Peyer's patch (tissue), 4 donors: ENCODE data around the gene ADGRL3. TPM values are rescaled to one million over a fixed set of nuclear protein-coding genes. Genes with fewer than 3 reads are reported as not detected.
"Not testable (repeated sequence)": the region's sequence is repeated elsewhere in the genome, so short reads cannot be mapped to it uniquely, and the experiment has no call there.

Source experiments
- DNase-seq, 3 donors: peaks; one replicate each; pipeline ENCODE4 v3.0.0-alpha.2; 2017 to 2019
- H3K27ac ChIP-seq, 4 donors: fragments of 200-600 bp; sonication (generic); one replicate each; pipeline ENCODE4 v1.5.1; 2016 to 2019
- H3K27me3 ChIP-seq, 2 donors: fragments of 200-600 bp; sonication (generic); one replicate each; pipeline ENCODE4 v1.5.1; 2019
- H3K36me3 ChIP-seq, 3 donors: fragments of 200-600 bp; sonication (generic); one replicate each; pipeline ENCODE4 v1.5.1; 2016 to 2019
- H3K4me1 ChIP-seq, 4 donors: fragments of 200-600 bp; sonication (generic); one replicate each; pipeline ENCODE4 v1.5.1; 2016 to 2019
- H3K4me3 ChIP-seq, 4 donors: fragments of 200-600 bp; sonication (generic); 1 replicate in 3 of 4; 2 replicates in 1 of 4; pipeline ENCODE4 v1.5.1; 2016 to 2019; ENCODE audit warnings: mild to moderate bottlenecking in 1 of 4
- H3K9me3 ChIP-seq, 4 donors: fragments of 200-600 bp; sonication (generic); one replicate each; pipeline ENCODE4 v1.5.1; 2016 to 2019; ENCODE audit warnings: mild to moderate bottlenecking in 1 of 4
- POLR2A ChIP-seq, 2 donors: fragments of 450-650 bp; IDR thresholded peaks; one replicate each; pipeline ENCODE4 v1.5.1; 2017; ENCODE audit warnings: antibody characterized with exemption in 2 of 2, mild to moderate bottlenecking in 2 of 2, moderate library complexity in 2 of 2
- total RNA-seq, 4 donors: library from RNA; depleted of rRNA; stranded (reverse); fragments of >200 nt; gene quantifications; one replicate each; pipeline ENCODE4 v1.1.0, GENCODE V29; 2016
- TF ChIP-seq, protein P1 (sequence below), 6 experiments: fragments of 450-650 bp in 4 of 6; fragments of 200-600 bp in 2 of 6; sonication (generic) in 1 of 6; IDR thresholded peaks; one replicate each; pipeline ENCODE4 v1.5.1; 2017 to 2019; ENCODE audit warnings: antibody characterized with exemption in 6 of 6, mild to moderate bottlenecking in 3 of 6, moderate library complexity in 1 of 6

The ADGRL3 gene
- total RNA-seq, 4 donors from 2014 or later = 3.7 to 39.6 (median 9.1) TPM

DNA sequence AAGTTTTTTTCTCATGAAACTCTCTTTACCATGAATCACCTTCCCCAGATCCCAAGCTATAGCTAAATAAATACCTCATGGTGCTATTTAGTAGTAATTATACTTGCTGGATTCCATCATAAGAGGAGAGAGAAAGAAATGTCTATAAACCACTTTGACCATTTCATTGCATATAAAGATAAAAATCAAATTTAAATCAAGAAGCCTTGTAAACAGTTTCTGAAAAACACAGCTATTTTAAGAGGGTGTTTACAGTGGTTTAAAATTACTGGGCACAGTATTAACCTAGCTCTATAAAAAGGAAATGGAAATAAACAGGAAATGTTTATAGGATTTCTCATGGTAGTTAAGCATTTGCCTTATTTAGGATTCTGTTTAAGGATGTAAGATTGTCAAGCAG, 637.9 kb downstream of the ADGRL3 start:
- H3K4me1 ChIP-seq = no peaks in the 10 kb centered on the region
- H3K27me3 ChIP-seq = no peaks in the 10 kb centered on the region
- no peak for TF ChIP-seq POLR2A (IDR thresholded peaks at IDR 0.05)
- TF ChIP-seq, protein P1, sequence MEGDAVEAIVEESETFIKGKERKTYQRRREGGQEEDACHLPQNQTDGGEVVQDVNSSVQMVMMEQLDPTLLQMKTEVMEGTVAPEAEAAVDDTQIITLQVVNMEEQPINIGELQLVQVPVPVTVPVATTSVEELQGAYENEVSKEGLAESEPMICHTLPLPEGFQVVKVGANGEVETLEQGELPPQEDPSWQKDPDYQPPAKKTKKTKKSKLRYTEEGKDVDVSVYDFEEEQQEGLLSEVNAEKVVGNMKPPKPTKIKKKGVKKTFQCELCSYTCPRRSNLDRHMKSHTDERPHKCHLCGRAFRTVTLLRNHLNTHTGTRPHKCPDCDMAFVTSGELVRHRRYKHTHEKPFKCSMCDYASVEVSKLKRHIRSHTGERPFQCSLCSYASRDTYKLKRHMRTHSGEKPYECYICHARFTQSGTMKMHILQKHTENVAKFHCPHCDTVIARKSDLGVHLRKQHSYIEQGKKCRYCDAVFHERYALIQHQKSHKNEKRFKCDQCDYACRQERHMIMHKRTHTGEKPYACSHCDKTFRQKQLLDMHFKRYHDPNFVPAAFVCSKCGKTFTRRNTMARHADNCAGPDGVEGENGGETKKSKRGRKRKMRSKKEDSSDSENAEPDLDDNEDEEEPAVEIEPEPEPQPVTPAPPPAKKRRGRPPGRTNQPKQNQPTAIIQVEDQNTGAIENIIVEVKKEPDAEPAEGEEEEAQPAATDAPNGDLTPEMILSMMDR (IDR thresholded peaks at IDR 0.05) = no peak
- no peaks in the 10 kb centered on the region for H3K9me3 ChIP-seq
- H3K27ac ChIP-seq = no peak overlapping the region
- no peaks in the 10 kb centered on the region for H3K36me3 ChIP-seq
- DNase-seq = no peak
- H3K4me3 ChIP-seq = no peak overlapping the region

DNA sequence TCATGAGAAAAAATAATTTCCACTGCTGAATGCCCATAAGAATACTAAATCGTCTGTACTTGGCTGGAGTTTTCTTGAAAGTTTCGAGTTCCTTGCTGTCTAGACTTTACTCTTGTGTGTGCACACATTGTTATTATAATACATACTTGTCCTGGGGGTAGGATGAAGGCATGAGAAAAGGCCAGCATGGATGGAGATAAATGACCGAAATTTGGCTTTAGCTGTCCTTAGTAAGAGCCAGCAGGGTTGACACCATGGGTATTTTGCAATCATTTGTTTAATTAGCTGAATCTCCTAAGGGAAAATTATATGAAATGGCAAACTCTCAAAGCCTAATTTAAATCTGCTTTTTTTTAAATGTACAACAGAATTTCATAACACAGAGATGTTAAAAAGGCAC, 641.6 kb downstream of the ADGRL3 start:
- no peaks in the 10 kb centered on the region for H3K27me3 ChIP-seq
- no peaks in the 10 kb centered on the region for H3K9me3 ChIP-seq
- no peaks in the 10 kb centered on the region for H3K4me1 ChIP-seq
- no peak overlapping the region for H3K4me3 ChIP-seq
- H3K36me3 ChIP-seq = no peaks in the 10 kb centered on the region
- DNase-seq = no peak
- no peak for TF ChIP-seq POLR2A (IDR thresholded peaks at IDR 0.05)
- TF ChIP-seq, protein P1 (IDR thresholded peaks at IDR 0.05) = no peak
- no peak overlapping the region for H3K27ac ChIP-seq

DNA sequence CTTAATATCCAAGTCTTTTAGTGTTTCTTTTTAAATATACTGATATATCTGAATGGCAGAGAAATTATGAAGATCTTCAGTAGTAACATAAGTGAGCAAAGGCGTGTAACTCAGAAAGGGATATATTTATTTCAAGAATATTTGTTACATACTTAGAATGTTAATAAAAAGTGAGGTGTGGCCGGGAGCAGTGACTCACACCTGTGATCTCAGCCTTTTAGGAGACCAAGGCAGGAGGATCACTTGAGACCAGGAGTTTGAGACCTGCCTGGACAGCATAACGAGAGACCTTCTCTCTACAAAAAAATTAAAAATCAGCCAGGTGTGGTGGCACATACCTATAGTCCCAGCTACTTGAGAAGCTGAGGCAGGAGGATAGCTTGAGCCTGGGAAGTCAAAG, 651.0 kb downstream of the ADGRL3 start:
- TF ChIP-seq POLR2A (IDR thresholded peaks at IDR 0.05) = no peak
- TF ChIP-seq, protein P1 (IDR thresholded peaks at IDR 0.05) = no peak
- Histone ChIP-seq H3K9me3 (no peaks in the 10 kb centered on the region), H3K36me3 (no peaks in the 10 kb centered on the region), H3K4me3 (no peak overlapping the region), H3K27ac (no peak overlapping the region), H3K27me3 (no peaks in the 10 kb centered on the region), H3K4me1 (no peaks in the 10 kb centered on the region)
- no peak for DNase-seq

DNA sequence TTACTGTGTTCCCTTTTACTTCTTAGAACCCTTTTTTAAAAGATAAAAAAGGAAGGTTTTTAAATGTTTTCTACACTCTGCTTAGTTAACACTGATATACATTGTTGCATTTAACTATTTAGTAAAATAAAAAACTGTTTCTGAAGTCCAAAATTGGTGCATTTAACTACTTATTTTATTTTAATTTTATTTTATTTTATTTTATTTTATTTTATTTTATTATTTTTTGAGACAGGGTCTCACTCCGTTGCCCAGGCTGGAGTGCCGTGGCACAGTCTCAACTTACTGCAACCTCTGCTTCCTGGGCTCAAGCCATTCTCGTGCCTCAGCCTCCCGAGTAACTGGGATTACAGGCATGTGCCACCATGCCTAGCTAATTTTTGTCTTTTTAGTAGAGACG, 652.0 kb downstream of the ADGRL3 start:
- H3K36me3 ChIP-seq, DNase-seq, H3K9me3 ChIP-seq, H3K4me3 ChIP-seq, H3K27ac ChIP-seq, H3K27me3 ChIP-seq, H3K4me1 ChIP-seq: not testable (repeated sequence)

DNA sequence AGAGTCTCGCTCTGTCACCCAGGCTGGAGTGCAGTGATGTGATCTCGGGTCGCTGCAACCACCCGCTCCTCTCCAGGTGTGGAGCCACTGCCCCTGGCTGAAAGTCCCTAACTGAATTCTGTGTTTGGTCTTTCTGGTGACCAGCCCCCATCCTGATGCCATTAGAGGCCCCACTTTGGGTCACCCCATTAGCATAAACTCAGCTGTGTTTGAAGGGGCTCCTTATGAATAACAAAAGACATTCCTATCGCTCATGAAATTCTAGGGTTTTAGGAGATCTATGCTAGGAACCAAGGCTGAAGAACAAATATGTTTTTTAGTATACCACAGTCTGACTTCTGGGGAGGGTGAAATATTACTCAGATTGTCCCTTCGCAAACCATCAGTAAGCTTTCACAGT, 652.9 kb downstream of the ADGRL3 start:
- no peaks in the 10 kb centered on the region for H3K27me3 ChIP-seq
- H3K9me3 ChIP-seq = no peaks in the 10 kb centered on the region
- no peak overlapping the region for H3K27ac ChIP-seq
- no peak overlapping the region for H3K4me3 ChIP-seq
- no peaks in the 10 kb centered on the region for H3K4me1 ChIP-seq
- no peak for TF ChIP-seq POLR2A (IDR thresholded peaks at IDR 0.05)
- TF ChIP-seq, protein P1 (IDR thresholded peaks at IDR 0.05) = no peak
- no peak for DNase-seq
- no peaks in the 10 kb centered on the region for H3K36me3 ChIP-seq

DNA sequence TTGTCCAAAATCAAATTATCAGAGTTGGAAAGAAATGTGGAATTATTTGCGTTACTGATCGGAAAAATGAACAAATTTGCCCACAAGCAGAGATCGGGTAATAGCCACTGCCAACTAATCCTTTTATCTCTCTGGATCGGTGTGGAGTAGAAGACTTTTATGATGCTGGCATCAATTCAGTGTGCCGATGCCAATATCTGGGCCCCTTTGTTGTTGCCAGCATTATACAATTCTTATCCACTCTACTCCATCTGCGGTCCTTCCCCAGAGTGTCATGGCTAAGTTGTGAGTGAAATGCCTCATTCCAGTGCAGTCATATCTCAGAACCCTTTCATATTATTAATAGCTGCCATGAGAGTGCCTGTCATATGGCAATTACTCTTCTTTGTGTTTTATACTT, 660.2 kb downstream of the ADGRL3 start:
- DNase-seq = no peak
- TF ChIP-seq, protein P1 (IDR thresholded peaks at IDR 0.05) = no peak
- no peak for TF ChIP-seq POLR2A (IDR thresholded peaks at IDR 0.05)
- no peak overlapping the region for H3K27ac ChIP-seq
- no peaks in the 10 kb centered on the region for H3K4me1 ChIP-seq
- H3K9me3 ChIP-seq = no peaks in the 10 kb centered on the region
- H3K27me3 ChIP-seq = no peaks in the 10 kb centered on the region
- H3K4me3 ChIP-seq = no peak overlapping the region
- H3K36me3 ChIP-seq = no peaks in the 10 kb centered on the region
